SW480 (cell line): ENCODE results near the gene SH3D21.

Experiments used
- DNase-seq: peaks from one replicate; pipeline ENCODE4 v3.0.0-alpha.2; 2016; ENCODE audit warnings: low spot score

Gene SH3D21

GRCh38 chr1:36303650-36304360 is 2.4 kb upstream of the SH3D21 start:
- no peak for DNase-seq

- DNase-seq = no peak
These were observed 1.6 kb upstream of the SH3D21 start for GRCh38 chr1:36304521-36304920.

- DNase-seq = no peak
These were observed 926 bp upstream of the SH3D21 start for GRCh38 chr1:36304970-36305914.

- DNase-seq = no peak
These were observed 306 bp upstream of the SH3D21 start for GRCh38 chr1:36305915-36306209.

GRCh38 chr1:36306902-36307456 is 811 bp downstream of the SH3D21 start:
- DNase-seq = peak; percentile 90

- DNase-seq = no peak
These were observed 1.6 kb downstream of the SH3D21 start for GRCh38 chr1:36307601-36308330.

- no peak for DNase-seq
These were observed 3.2 kb downstream of the SH3D21 start for GRCh38 chr1:36309397-36309796.

- no peak for DNase-seq
These were observed 14.2 kb downstream of the SH3D21 start for GRCh38 chr1:36320291-36320761.

GRCh38 chr1:36320767-36321118 is 14.6 kb downstream of the SH3D21 start:
- no peak for DNase-seq

GRCh38 chr1:36321119-36321951 is 15.2 kb downstream of the SH3D21 start:
- peak; percentile 68 for DNase-seq

GRCh38 chr1:36322041-36322785 is 16.0 kb downstream of the SH3D21 start:
- no peak for DNase-seq

GRCh38 chr1:36322786-36323635 is 16.8 kb downstream of the SH3D21 start:
- DNase-seq = no peak

GRCh38 chr1:36323636-36324352 is 17.6 kb downstream of the SH3D21 start, which contains the start of gene EVA1B:
TSS of gene EVA1B (minus strand) at chr1:36323645. CDS start at chr1:36323037, 608 bp downstream.
- DNase-seq = peak; percentile 29

- DNase-seq = no peak
These were observed 18.2 kb downstream of the SH3D21 start for GRCh38 chr1:36324353-36324703.

- peak; percentile 22 for DNase-seq
These were observed 20.3 kb downstream of the SH3D21 start for GRCh38 chr1:36326499-36326898.

- DNase-seq = no peak
These were observed 21.4 kb downstream of the SH3D21 start for GRCh38 chr1:36327421-36328087.

- no peak for DNase-seq
These were observed 21.9 kb downstream of the SH3D21 start for GRCh38 chr1:36328088-36328480.

GRCh38 chr1:36328713-36329112 is 22.5 kb downstream of the SH3D21 start:
- no peak for DNase-seq
